GM23248 (cell line): Measurements from ENCODE around the gene NR1H4. TPM values are rescaled to one million over a fixed set of nuclear protein-coding genes. Genes with fewer than 3 reads are reported as not detected.
"Not testable (repeated sequence)": the region's sequence is repeated elsewhere in the genome, so short reads cannot be mapped to it uniquely, and the experiment has no call there.

Source experiments
- DNase-seq: peaks from one replicate; pipeline ENCODE4 v3.0.0-alpha.2; 2015
- H2AFZ ChIP-seq: fragments of 200-600 bp; sonication (generic); 2 replicates; pipeline ENCODE4 v1.6.1; 2016; ENCODE audit warnings: antibody characterized with exemption
- H3F3A ChIP-seq: fragments of 200-600 bp; sonication (generic); 2 replicates; pipeline ENCODE4 v1.6.1; 2016; ENCODE audit warnings: mild to moderate bottlenecking, antibody characterized with exemption, mixed run types; ENCODE audit not compliant: insufficient read depth
- H3K27ac ChIP-seq: fragments of 200-600 bp; sonication (generic); 2 replicates; pipeline ENCODE4 v1.5.1; 2016; ENCODE audit warnings: mild to moderate bottlenecking
- H3K27me3 ChIP-seq: fragments of 200-600 bp; sonication (generic); replicated peaks from 2 replicates; pipeline ENCODE4 v1.6.1; 2016; ENCODE audit warnings: mild to moderate bottlenecking; ENCODE audit not compliant: insufficient read depth
- H3K36me3 ChIP-seq: fragments of 200-600 bp; sonication (generic); 2 replicates; pipeline ENCODE4 v1.6.1; 2016; ENCODE audit warnings: low read depth, mild to moderate bottlenecking
- H3K4me1 ChIP-seq: fragments of 200-600 bp; sonication (generic); 2 replicates; pipeline ENCODE4 v1.6.1; 2016; ENCODE audit warnings: mild to moderate bottlenecking; ENCODE audit not compliant: insufficient read depth
- H3K4me2 ChIP-seq: fragments of 200-600 bp; sonication (generic); one replicate; pipeline ENCODE4 v1.6.1; 2016; ENCODE audit warnings: mild to moderate bottlenecking; ENCODE audit not compliant: unreplicated experiment
- H3K4me3 ChIP-seq: fragments of 200-600 bp; sonication (generic); 2 replicates; pipeline ENCODE4 v1.5.1; 2016; ENCODE audit warnings: mild to moderate bottlenecking
- H3K79me2 ChIP-seq: fragments of 200-600 bp; sonication (generic); 2 replicates; pipeline ENCODE4 v1.6.1; 2016; ENCODE audit warnings: mild to moderate bottlenecking; ENCODE audit not compliant: insufficient read depth
- H3K9ac ChIP-seq: fragments of 200-600 bp; sonication (generic); 2 replicates; pipeline ENCODE4 v1.6.1; 2016; ENCODE audit warnings: mild to moderate bottlenecking
- H3K9me2 ChIP-seq: fragments of 200-600 bp; sonication (generic); 2 replicates; pipeline ENCODE4 v1.6.1; 2016; ENCODE audit warnings: mixed run types, mild to moderate bottlenecking, moderate library complexity; ENCODE audit not compliant: insufficient read depth
- H3K9me3 ChIP-seq: fragments of 200-600 bp; sonication (generic); one replicate; pipeline ENCODE4 v1.6.1; 2017; ENCODE audit warnings: low read depth
- H4K20me1 ChIP-seq: fragments of 200-600 bp; sonication (generic); 2 replicates; pipeline ENCODE4 v1.6.0; 2016; ENCODE audit not compliant: insufficient read depth
- EZH2 ChIP-seq: fragments of 200-600 bp; sonication (generic); IDR thresholded peaks from 2 replicates; pipeline ENCODE4 v1.6.1; 2018; ENCODE audit warnings: antibody characterized with exemption, mild to moderate bottlenecking; ENCODE audit not compliant: insufficient read depth, poor library complexity, severe bottlenecking
- EZH2phosphoT487 ChIP-seq: fragments of 200-600 bp; sonication (generic); IDR thresholded peaks from 2 replicates; pipeline ENCODE4 v1.6.1; 2018; ENCODE audit warnings: antibody characterized with exemption, moderate library complexity, mild to moderate bottlenecking, low read depth; ENCODE audit not compliant: insufficient read depth
- WGBS, 2 experiments: methylation state at CpG; one replicate each; pipeline ENCODE4 v1.1.6; 2015 to 2017; ENCODE audit warnings: low lambda C conversion rate in 2 of 2, low coverage in 1 of 2; ENCODE audit errors: missing lambda C conversion rate in 2 of 2; 5-methylcytosine and 5-hydroxymethylcytosine counted together
- in situ Hi-C: fragments of 300-500 bp; cut with MboI; formaldehyde crosslinking; loops from 2 replicates; pipeline ENCODE4 v1.15.0; 2020
- polyA plus RNA-seq: library from polyadenylated mRNA; unstranded; fragments of >200 nt; fragmentation: Nextera tagmentation; extraction: Ambion mirVana; gene quantifications from 2 replicates; pipeline ENCODE4 v1.2.1, GENCODE V29; 2016
- total RNA-seq: library from RNA; depleted of rRNA; stranded (reverse); fragments of >200 nt; shearing (Covaris generic); gene quantifications from 2 replicates; pipeline ENCODE4 v1.2.3, GENCODE V29; 2014

The NR1H4 gene
- total and polyA plus RNA-seq, 2 experiments from 2014 or later: not detected

GRCh38 chr12:100591979-100592378, 118.3 kb downstream of the NR1H4 start:
- Histone ChIP-seq H3K4me3 (no peak overlapping the region), H3K27me3 (no peaks in the 10 kb centered on the region), H3K9me2 (no peaks in the 10 kb centered on the region), H3K36me3 (no peaks in the 10 kb centered on the region), H3F3A (0 out of 2 replicates have a peak, but pooled peaks cover 3% of the 10 kb centered on the region), H3K9ac (no peak overlapping the region), H3K4me2 (no peak overlapping the region), H4K20me1 (no peaks in the 10 kb centered on the region), H3K9me3 (no peaks in the 10 kb centered on the region), H3K4me1 (peaks cover 11% of the 10 kb centered on the region), H2AFZ (0 out of 2 replicates have a peak overlapping the region, but pooled peaks have one; percentile 92), H3K27ac (no peak overlapping the region), H3K79me2 (peaks cover 32% of the 10 kb centered on the region; the same call in 1 of the 2 replicates)
- WGBS, 2 experiments: 97 to 99% methylated on average over 4 of the region's 4 CpGs
- in situ Hi-C loops: no loop called here
- DNase-seq: no peak
- TF ChIP-seq EZH2 (no peak), EZH2phosphoT487 (no peak)

- no peaks in the 10 kb centered on the region for H3K9me2 ChIP-seq
- TF ChIP-seq EZH2phosphoT487: no peak
- TF ChIP-seq EZH2: no peak
- in situ Hi-C loops: no loop called here
- no peaks in the 10 kb centered on the region for H3K27me3 ChIP-seq
- no peaks in the 10 kb centered on the region for H3K9me3 ChIP-seq
- peak overlapping the region; percentile 97 for H3K4me2 ChIP-seq
- peak; percentile 62 for DNase-seq
- H3K79me2 ChIP-seq: peaks cover 29% of the 10 kb centered on the region; the same call in 1 of the 2 replicates
- WGBS, 2 experiments: 6 to 9% methylated on average over 5 of the region's 5 CpGs
- H4K20me1 ChIP-seq: no peaks in the 10 kb centered on the region
- H2AFZ ChIP-seq: peak overlapping the region; percentile 92
- peak overlapping the region; percentile 67 for H3K4me3 ChIP-seq
- peak overlapping the region; percentile 47 for H3K27ac ChIP-seq
- H3F3A ChIP-seq: 0 out of 2 replicates have a peak, but pooled peaks cover 3% of the 10 kb centered on the region
- H3K36me3 ChIP-seq: no peaks in the 10 kb centered on the region
- H3K9ac ChIP-seq: peak overlapping the region; percentile 76
- H3K4me1 ChIP-seq: peaks cover 11% of the 10 kb centered on the region
These were observed 119.8 kb downstream of the NR1H4 start for GRCh38 chr12:100593490-100593889.

GRCh38 chr12:100601626-100602025, 128.0 kb downstream of the NR1H4 start:
- 92 to 97% methylated on average over 1 of the region's 1 CpG for WGBS, 2 experiments
- H3K27me3 ChIP-seq: no peaks in the 10 kb centered on the region
- H3K4me3 ChIP-seq: no peak overlapping the region

GRCh38 chr12:100602997-100603396, 129.3 kb downstream of the NR1H4 start:
- H4K20me1 ChIP-seq, H3K79me2 ChIP-seq, H3K9me3 ChIP-seq, DNase-seq, H3K27ac ChIP-seq, H3K4me3 ChIP-seq, H3K4me1 ChIP-seq, H3F3A ChIP-seq, H3K36me3 ChIP-seq, in situ Hi-C loops, H3K9ac ChIP-seq, H3K27me3 ChIP-seq, H3K9me2 ChIP-seq, H2AFZ ChIP-seq, H3K4me2 ChIP-seq: not testable (repeated sequence)
- 93 to 95% methylated on average over 1 of the region's 1 CpG for WGBS, 2 experiments

More at GRCh38 chr12:100601626-100602025, 128.0 kb downstream of the NR1H4 start:
- Histone ChIP-seq H3K9ac (no peak overlapping the region), H3K4me2 (no peak overlapping the region), H3K9me3 (no peaks in the 10 kb centered on the region), H3K9me2 (no peaks in the 10 kb centered on the region; the same call in 1 of the 2 replicates), H4K20me1 (no peaks in the 10 kb centered on the region), H3K79me2 (no peaks in the 10 kb centered on the region), H2AFZ (no peak overlapping the region), H3F3A (no peaks in the 10 kb centered on the region), H3K4me1 (no peaks in the 10 kb centered on the region), H3K36me3 (no peaks in the 10 kb centered on the region), H3K27ac (no peak overlapping the region)
- TF ChIP-seq EZH2phosphoT487 (no peak), EZH2 (no peak)
- DNase-seq: no peak
- in situ Hi-C loops: no loop called here

- Histone ChIP-seq H3F3A (no peaks in the 10 kb centered on the region), H4K20me1 (no peaks in the 10 kb centered on the region), H3K4me3 (no peak overlapping the region), H2AFZ (no peak overlapping the region), H3K4me1 (no peaks in the 10 kb centered on the region), H3K79me2 (no peaks in the 10 kb centered on the region), H3K36me3 (no peaks in the 10 kb centered on the region), H3K9me3 (no peaks in the 10 kb centered on the region), H3K27me3 (no peaks in the 10 kb centered on the region), H3K27ac (no peak overlapping the region), H3K9ac (no peak overlapping the region), H3K9me2 (no peaks in the 10 kb centered on the region), H3K4me2 (no peak overlapping the region)
- no peak for DNase-seq
- in situ Hi-C loops: no loop called here
- TF ChIP-seq EZH2phosphoT487 (no peak), EZH2 (no peak)
- WGBS, 2 experiments: 89 to 100% methylated on average over 1 of the region's 1 CpG
These were observed 135.1 kb downstream of the NR1H4 start for GRCh38 chr12:100608776-100609175.
